ENCODE measurements around the gene CPN2. TPM values are rescaled to one million over a fixed set of nuclear protein-coding genes. Genes with fewer than 3 reads are reported as not detected.

The CPN2 gene, protein sequence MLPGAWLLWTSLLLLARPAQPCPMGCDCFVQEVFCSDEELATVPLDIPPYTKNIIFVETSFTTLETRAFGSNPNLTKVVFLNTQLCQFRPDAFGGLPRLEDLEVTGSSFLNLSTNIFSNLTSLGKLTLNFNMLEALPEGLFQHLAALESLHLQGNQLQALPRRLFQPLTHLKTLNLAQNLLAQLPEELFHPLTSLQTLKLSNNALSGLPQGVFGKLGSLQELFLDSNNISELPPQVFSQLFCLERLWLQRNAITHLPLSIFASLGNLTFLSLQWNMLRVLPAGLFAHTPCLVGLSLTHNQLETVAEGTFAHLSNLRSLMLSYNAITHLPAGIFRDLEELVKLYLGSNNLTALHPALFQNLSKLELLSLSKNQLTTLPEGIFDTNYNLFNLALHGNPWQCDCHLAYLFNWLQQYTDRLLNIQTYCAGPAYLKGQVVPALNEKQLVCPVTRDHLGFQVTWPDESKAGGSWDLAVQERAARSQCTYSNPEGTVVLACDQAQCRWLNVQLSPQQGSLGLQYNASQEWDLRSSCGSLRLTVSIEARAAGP
- total RNA-seq: not detected in 2 replicates

GRCh38 chr3:194351080-194351672, at the start of gene CPN2:
Gene CPN2, minus strand, starts transcription at chr3:194351328. Its CDS starts 8,626 bp downstream, at chr3:194342702.

GRCh38 chr3:194399166-194399565, 48.0 kb upstream of the CPN2 start, which contains the start of gene GP5:
Gene GP5, minus strand, starts transcription at chr3:194399266. Its CDS starts 984 bp downstream, at chr3:194398282.

DNA sequence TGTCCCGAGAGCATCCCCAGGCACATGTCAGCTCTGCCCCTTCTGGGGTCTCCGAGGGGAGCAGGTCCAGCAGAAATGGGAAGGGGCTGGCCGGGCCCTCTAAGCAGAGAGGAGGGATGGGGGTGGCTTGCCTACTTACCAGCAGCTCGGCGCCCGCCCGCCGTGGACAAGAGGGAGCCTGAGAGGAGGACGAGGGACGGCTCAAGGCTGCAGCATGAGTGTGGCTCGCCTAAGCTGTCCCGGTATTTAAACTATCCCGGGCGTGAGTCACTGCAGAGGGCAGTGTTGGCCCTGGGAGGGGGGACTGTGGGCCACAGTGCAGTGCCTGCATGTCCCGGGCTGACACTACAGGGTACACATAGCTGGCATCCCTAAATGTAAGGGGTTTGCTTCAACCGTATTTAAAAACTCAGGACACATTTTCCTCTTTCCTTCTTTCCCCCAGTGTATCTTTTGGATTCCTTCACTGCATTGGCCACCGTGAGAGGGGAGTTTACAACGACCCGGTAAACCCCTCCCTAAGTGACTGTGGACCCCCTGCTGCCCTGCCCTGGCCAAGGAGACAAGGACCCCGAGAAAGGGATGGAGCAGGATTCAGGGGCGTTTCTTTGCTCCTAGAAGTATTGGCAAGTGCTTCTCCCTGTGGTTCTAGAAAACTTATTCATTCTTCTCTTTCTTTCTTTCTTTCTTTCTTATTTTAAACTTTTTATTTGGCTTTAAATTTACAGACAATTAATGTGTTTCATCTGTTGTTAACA, 18.6 kb upstream of the CPN2 start, which contains the start of gene LRRC15:
Gene LRRC15, minus strand, starts transcription at position 222 of the 758 bp plus-strand sequence. CDS start 8,700 bp downstream, outside the sequence.

Other genes with a start within 250 kb of the CPN2 start
- 35.0 and 48.2 TPM in 2 replicates for gene HES1, start 215.2 kb downstream of the CPN2 start, total RNA-seq
- under 0.01 and 0.25 TPM in 2 replicates for gene LRRC15, start 18.4 kb upstream of the CPN2 start, total RNA-seq
- under 0.01 and 0.16 TPM in 2 replicates for gene GP5, start 47.9 kb upstream of the CPN2 start, total RNA-seq
- gene ATP13A3, start 135.7 kb upstream of the CPN2 start, total RNA-seq: 60.0 and 91.7 TPM in 2 replicates

Data from mesangial cell (primary cell).